HL-60 (cell line): ENCODE measurements around the gene TOPORS.

ENCODE experiments used
- POLR2AphosphoS5 ChIP-seq: IDR thresholded peaks from 2 replicates; pipeline ENCODE4 v1.6.1; 2012; ENCODE audit warnings: low read depth
- TF ChIP-seq, protein P1 (sequence below): IDR thresholded peaks from one replicate; pipeline ENCODE4 v1.5.1; 2011; ENCODE audit warnings: low read length, control low read depth, inconsistent platforms; ENCODE audit not compliant: insufficient read depth
- TF ChIP-seq, protein P2 (sequence below): IDR thresholded peaks from 2 replicates; pipeline ENCODE4 v1.6.1; 2012; ENCODE audit warnings: low read depth; ENCODE audit not compliant: insufficient replicate concordance

DNA sequence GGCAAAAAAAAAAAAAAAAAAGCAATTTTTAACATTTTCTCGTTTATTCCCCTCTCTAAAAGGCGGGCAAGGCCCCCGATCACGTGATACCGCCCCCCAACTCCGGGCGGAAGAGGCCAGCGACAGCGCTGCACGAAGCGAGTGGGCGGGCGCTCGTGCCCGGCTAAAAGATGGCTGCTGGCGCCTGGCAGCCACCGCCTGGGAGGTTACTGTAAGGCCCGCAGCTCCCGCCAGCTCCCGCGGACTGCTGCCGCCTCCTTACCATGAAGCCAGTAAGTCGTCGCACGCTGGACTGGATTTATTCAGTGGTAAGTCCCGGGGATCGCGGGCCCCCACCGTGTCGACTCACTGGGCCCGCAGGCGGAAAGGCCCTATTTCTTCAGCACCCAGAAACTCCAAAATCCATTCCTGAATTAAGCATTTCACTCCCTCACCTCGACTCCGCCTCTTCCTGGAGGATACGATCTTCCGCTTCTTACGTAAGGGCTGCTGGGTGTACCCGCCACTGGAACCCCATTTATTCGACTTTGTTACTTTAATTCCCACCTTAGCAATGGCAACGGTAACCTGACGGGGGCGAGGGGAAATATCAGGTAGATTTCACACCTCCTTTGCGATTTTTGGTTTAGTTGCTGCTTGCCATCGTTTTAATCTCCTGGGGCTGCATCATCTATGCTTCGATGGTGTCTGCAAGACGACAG, at the start of gene TOPORS, which contains the start of gene SMIM27:
- TF ChIP-seq, protein P1, sequence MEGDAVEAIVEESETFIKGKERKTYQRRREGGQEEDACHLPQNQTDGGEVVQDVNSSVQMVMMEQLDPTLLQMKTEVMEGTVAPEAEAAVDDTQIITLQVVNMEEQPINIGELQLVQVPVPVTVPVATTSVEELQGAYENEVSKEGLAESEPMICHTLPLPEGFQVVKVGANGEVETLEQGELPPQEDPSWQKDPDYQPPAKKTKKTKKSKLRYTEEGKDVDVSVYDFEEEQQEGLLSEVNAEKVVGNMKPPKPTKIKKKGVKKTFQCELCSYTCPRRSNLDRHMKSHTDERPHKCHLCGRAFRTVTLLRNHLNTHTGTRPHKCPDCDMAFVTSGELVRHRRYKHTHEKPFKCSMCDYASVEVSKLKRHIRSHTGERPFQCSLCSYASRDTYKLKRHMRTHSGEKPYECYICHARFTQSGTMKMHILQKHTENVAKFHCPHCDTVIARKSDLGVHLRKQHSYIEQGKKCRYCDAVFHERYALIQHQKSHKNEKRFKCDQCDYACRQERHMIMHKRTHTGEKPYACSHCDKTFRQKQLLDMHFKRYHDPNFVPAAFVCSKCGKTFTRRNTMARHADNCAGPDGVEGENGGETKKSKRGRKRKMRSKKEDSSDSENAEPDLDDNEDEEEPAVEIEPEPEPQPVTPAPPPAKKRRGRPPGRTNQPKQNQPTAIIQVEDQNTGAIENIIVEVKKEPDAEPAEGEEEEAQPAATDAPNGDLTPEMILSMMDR, result no peak
- TF ChIP-seq POLR2AphosphoS5, result peak; percentile 72
- TF ChIP-seq, protein P2, sequence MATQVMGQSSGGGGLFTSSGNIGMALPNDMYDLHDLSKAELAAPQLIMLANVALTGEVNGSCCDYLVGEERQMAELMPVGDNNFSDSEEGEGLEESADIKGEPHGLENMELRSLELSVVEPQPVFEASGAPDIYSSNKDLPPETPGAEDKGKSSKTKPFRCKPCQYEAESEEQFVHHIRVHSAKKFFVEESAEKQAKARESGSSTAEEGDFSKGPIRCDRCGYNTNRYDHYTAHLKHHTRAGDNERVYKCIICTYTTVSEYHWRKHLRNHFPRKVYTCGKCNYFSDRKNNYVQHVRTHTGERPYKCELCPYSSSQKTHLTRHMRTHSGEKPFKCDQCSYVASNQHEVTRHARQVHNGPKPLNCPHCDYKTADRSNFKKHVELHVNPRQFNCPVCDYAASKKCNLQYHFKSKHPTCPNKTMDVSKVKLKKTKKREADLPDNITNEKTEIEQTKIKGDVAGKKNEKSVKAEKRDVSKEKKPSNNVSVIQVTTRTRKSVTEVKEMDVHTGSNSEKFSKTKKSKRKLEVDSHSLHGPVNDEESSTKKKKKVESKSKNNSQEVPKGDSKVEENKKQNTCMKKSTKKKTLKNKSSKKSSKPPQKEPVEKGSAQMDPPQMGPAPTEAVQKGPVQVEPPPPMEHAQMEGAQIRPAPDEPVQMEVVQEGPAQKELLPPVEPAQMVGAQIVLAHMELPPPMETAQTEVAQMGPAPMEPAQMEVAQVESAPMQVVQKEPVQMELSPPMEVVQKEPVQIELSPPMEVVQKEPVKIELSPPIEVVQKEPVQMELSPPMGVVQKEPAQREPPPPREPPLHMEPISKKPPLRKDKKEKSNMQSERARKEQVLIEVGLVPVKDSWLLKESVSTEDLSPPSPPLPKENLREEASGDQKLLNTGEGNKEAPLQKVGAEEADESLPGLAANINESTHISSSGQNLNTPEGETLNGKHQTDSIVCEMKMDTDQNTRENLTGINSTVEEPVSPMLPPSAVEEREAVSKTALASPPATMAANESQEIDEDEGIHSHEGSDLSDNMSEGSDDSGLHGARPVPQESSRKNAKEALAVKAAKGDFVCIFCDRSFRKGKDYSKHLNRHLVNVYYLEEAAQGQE, result peak; percentile 82
